ENCODE data around the gene HSPE1. TPM values are rescaled to one million over a fixed set of nuclear protein-coding genes. Genes with fewer than 3 reads are reported as not detected.
"Not testable (repeated sequence)": the region's sequence is repeated elsewhere in the genome, so short reads cannot be mapped to it uniquely, and the experiment has no call there.

HSPE1 gene
- total and polyA plus RNA-seq, 2 experiments from 2014 or later, result 175 to 620 TPM

DNA sequence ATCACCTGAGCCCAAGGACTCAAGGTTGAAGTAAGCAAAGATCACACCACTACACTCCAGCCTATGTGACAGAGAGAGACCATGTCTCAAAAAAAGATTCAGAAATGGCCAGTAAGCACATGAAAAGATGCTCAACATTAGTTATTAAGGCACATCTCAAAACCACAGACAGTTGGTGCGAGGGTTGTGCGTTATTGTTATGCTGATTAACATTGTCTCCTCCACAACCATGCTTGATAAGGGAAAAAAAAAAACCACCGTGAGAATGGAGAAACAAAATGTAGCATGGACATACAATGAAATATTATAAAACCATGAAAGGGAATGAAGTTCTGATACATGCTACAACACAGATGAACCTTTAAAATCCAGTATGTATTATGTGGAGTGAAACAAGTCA is 43.0 kb downstream of the HSPE1 start:
- no peak for DNase-seq (ENCODE audit: low read depth in 1 of 2, low spot score in 1 of 2)
- Histone ChIP-seq H3K4me1 (ENCODE audit: low read depth) (no peaks in the 10 kb centered on the region), H3K27ac (no peak overlapping the region), H3K9me3 (ENCODE audit: low read depth) (no peaks in the 10 kb centered on the region), H3K4me3 (no peak overlapping the region), H3K27me3 (no peaks in the 10 kb centered on the region), H3K36me3 (peaks cover 17% of the 10 kb centered on the region)
- TF ChIP-seq, protein P1, sequence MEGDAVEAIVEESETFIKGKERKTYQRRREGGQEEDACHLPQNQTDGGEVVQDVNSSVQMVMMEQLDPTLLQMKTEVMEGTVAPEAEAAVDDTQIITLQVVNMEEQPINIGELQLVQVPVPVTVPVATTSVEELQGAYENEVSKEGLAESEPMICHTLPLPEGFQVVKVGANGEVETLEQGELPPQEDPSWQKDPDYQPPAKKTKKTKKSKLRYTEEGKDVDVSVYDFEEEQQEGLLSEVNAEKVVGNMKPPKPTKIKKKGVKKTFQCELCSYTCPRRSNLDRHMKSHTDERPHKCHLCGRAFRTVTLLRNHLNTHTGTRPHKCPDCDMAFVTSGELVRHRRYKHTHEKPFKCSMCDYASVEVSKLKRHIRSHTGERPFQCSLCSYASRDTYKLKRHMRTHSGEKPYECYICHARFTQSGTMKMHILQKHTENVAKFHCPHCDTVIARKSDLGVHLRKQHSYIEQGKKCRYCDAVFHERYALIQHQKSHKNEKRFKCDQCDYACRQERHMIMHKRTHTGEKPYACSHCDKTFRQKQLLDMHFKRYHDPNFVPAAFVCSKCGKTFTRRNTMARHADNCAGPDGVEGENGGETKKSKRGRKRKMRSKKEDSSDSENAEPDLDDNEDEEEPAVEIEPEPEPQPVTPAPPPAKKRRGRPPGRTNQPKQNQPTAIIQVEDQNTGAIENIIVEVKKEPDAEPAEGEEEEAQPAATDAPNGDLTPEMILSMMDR (IDR thresholded peaks at IDR 0.05; ENCODE audit: low read depth, low read length), result no peak

DNA sequence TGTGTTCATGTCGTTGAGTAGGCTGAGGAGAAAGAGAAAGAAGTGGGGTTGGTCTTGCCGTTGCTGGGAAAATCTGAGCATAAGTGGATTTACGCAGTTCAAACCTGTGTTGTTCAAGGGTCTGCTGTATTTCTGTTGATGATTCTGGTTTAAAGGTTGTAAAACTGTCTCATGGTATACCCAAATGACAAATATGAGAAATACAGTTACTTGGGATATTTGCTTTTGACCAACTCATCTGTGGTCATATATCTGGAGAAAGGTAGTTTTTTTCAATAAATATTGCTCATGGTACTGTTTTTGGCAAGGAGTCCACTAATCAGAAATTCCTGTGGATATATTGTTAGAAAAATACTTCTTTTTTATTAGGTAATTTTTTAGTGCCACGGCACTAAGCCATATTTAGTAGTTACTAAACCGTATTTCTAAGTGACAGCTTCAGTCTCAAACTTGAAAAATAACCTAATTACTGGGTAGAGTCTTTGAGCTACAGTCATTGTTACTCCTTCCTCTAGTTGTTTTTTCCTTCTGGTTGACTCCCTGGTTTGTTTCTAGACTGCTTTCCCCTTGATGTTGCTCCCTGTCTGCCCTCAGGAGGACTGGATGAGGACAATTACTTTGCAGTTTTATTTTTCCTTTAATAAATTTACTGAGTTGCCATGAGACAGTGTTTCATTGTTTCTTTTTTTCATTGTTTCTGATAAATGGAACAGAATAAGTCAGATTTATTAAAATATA is 47.2 kb downstream of the HSPE1 start:
- TF ChIP-seq, protein P1 (IDR thresholded peaks at IDR 0.05; ENCODE audit: low read depth, low read length), result no peak
- no peak for DNase-seq (ENCODE audit: low read depth in 1 of 2, low spot score in 1 of 2)
- peaks cover 39% of the 10 kb centered on the region for H3K36me3 ChIP-seq
- H3K4me1 ChIP-seq (ENCODE audit: low read depth), result no peaks in the 10 kb centered on the region
- no peak overlapping the region for H3K4me3 ChIP-seq
- no peaks in the 10 kb centered on the region for H3K9me3 ChIP-seq (ENCODE audit: low read depth)
- peak overlapping the region; percentile 30 for H3K27ac ChIP-seq
- H3K27me3 ChIP-seq, result no peaks in the 10 kb centered on the region

DNA sequence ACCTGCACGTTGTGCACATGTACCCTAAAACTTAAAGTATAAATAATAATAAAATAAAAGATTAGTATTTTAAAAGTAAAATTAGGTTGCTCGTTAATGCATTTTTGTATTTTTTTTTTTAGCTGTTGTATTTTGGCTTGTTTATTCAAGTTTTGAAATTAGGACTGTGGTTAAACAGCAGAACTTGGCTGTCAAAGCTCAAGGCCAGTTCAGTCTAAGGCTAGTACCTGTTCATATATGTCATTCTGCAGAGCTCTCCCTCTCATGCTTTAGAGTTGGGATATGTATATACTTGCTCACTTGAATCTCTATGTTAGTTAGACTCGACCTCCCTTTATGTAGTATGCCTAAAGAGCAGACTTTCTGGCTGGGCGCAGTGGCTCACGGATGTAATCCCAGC is 48.4 kb downstream of the HSPE1 start:
- H3K27ac ChIP-seq, result no peak overlapping the region
- H3K36me3 ChIP-seq, result peaks cover 48% of the 10 kb centered on the region
- H3K4me1 ChIP-seq (ENCODE audit: low read depth), result no peaks in the 10 kb centered on the region
- DNase-seq (ENCODE audit: low read depth in 1 of 2, low spot score in 1 of 2), result no peak
- no peaks in the 10 kb centered on the region for H3K27me3 ChIP-seq
- TF ChIP-seq, protein P1 (IDR thresholded peaks at IDR 0.05; ENCODE audit: low read depth, low read length), result no peak
- no peaks in the 10 kb centered on the region for H3K9me3 ChIP-seq (ENCODE audit: low read depth)
- H3K4me3 ChIP-seq, result no peak overlapping the region

DNA sequence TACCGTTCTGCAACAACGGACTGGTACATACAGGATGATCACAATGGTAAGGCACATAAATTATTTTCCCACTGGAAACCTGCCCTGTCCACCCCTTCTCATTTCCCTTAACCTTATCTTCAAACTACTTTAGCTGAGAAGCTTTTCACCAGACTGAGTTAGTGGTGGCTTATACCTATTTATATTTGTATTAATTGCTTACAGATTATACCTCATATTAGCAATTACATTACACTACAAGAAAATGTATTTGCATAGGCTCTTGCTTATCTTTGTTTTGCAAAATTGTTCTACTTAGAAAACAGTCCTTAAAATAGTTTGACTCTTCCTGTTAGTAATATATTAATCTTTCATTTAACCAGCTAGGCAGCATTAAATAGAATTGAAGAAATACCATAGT is 51.1 kb downstream of the HSPE1 start:
- H3K27me3 ChIP-seq; H3K4me3 ChIP-seq; H3K4me1 ChIP-seq (ENCODE audit: low read depth); H3K9me3 ChIP-seq (ENCODE audit: low read depth); DNase-seq (ENCODE audit: low read depth in 1 of 2, low spot score in 1 of 2); H3K27ac ChIP-seq: not testable (repeated sequence)
- peaks cover 47% of the 10 kb centered on the region for H3K36me3 ChIP-seq

Other genes with a start within 250 kb of the HSPE1 start
- gene ANKRD44, start 189.6 kb upstream of the HSPE1 start, total RNA-seq, result 3.5 and 4.0 TPM in 2 replicates
- gene ANKRD44, start 189.6 kb upstream of the HSPE1 start, polyA plus RNA-seq, result 3.5 and 5.0 TPM in 2 replicates
- gene SF3B1, start 65.4 kb upstream of the HSPE1 start, total RNA-seq, result 239 and 463 TPM in 2 replicates
- 218 and 276 TPM in 2 replicates for gene SF3B1, start 65.4 kb upstream of the HSPE1 start, polyA plus RNA-seq
- gene COQ10B, start 46.8 kb upstream of the HSPE1 start, total RNA-seq, result 7.3 and 18.5 TPM in 2 replicates
- 24.5 and 24.9 TPM in 2 replicates for gene COQ10B, start 46.8 kb upstream of the HSPE1 start, polyA plus RNA-seq
- gene HSPD1, start 539 bp upstream of the HSPE1 start, total RNA-seq, result 319 and 371 TPM in 2 replicates
- 484 and 551 TPM in 2 replicates for gene HSPD1, start 539 bp upstream of the HSPE1 start, polyA plus RNA-seq
- gene MOB4, start 15.7 kb downstream of the HSPE1 start, total RNA-seq, result 26.4 and 33.0 TPM in 2 replicates
- 96.4 and 115 TPM in 2 replicates for gene MOB4, start 15.7 kb downstream of the HSPE1 start, polyA plus RNA-seq
- 2.8 and 8.3 TPM in 2 replicates for gene RFTN2, start 175.2 kb downstream of the HSPE1 start, total RNA-seq
- 5.0 and 5.9 TPM in 2 replicates for gene RFTN2, start 175.2 kb downstream of the HSPE1 start, polyA plus RNA-seq
- 9.3 and 10.2 TPM in 2 replicates for gene MARS2, start 205.0 kb downstream of the HSPE1 start, total RNA-seq
- gene MARS2, start 205.0 kb downstream of the HSPE1 start, polyA plus RNA-seq, result 8.4 and 11.6 TPM in 2 replicates